ENCODE data around the gene VPS4B. TPM values are rescaled to one million over a fixed set of nuclear protein-coding genes. Genes with fewer than 3 reads are reported as not detected.

The VPS4B gene
- total RNA-seq, 1 experiment from 2014 or later: 35.0 TPM

DNA sequence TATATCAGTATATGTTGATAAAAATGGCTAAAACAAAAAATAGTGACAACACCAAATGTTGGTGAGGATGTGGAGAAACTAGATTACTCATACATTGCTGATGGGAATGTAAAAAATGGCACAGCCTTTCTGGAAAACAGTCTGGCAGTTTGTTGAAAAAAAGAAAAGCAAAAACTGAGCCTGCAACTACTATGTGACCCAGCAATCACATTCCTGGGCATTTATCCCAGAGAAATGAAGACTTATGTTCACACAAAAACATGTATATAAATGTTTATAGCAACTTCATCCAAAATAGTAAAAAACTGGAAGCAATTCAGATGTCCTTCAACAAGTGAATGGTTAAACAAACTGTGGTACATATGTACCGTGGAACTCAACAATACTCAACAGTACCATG is 47.7 kb downstream of the VPS4B start:
- Mint-ChIP-seq H3K27me3 (ENCODE audit: insufficient read depth, unreplicated experiment) (no peaks in the 10 kb centered on the region), H3K4me3 (ENCODE audit: unreplicated experiment) (no peak overlapping the region), H3K27ac (ENCODE audit: unreplicated experiment) (no peak overlapping the region), H3K36me3 (ENCODE audit: insufficient read depth, unreplicated experiment) (no peaks in the 10 kb centered on the region), H3K9me3 (ENCODE audit: unreplicated experiment) (no peaks in the 10 kb centered on the region), H3K4me1 (ENCODE audit: low read depth, unreplicated experiment) (peaks cover 9% of the 10 kb centered on the region)
- CTCF ChIA-PET: no interaction called here
- no TSS peak for BruUV-seq (replicated peaks)
- intact Hi-C loops (cut with micrococcal nuclease; ENCODE audit: unreplicated experiment): no loop called here
- Histone ChIP-seq H3K36me3 (ENCODE audit: control insufficient read depth, insufficient read depth, low read length) (no peaks in the 10 kb centered on the region), H3K27me3 (replicated peaks; ENCODE audit: control insufficient read depth, insufficient read depth, low read length) (no peaks in the 10 kb centered on the region), H3K9me3 (no peaks in the 10 kb centered on the region), H3K4me1 (no peaks in the 10 kb centered on the region), H3K4me3 (ENCODE audit: low read depth, low read length) (no peak overlapping the region)
- no peak for DNase-seq
- POLR2A ChIA-PET: no interaction called here
- TF ChIP-seq, protein P1, sequence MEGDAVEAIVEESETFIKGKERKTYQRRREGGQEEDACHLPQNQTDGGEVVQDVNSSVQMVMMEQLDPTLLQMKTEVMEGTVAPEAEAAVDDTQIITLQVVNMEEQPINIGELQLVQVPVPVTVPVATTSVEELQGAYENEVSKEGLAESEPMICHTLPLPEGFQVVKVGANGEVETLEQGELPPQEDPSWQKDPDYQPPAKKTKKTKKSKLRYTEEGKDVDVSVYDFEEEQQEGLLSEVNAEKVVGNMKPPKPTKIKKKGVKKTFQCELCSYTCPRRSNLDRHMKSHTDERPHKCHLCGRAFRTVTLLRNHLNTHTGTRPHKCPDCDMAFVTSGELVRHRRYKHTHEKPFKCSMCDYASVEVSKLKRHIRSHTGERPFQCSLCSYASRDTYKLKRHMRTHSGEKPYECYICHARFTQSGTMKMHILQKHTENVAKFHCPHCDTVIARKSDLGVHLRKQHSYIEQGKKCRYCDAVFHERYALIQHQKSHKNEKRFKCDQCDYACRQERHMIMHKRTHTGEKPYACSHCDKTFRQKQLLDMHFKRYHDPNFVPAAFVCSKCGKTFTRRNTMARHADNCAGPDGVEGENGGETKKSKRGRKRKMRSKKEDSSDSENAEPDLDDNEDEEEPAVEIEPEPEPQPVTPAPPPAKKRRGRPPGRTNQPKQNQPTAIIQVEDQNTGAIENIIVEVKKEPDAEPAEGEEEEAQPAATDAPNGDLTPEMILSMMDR (IDR thresholded peaks at IDR 0.05; ENCODE audit: insufficient read depth in 1 of 2, low read depth in 1 of 2, low read length in 1 of 2, severe bottlenecking in 1 of 2, unreplicated experiment in 1 of 2): no peak

- no peak for DNase-seq
- TF ChIP-seq, protein P1 (IDR thresholded peaks at IDR 0.05; ENCODE audit: insufficient read depth in 1 of 2, low read depth in 1 of 2, low read length in 1 of 2, severe bottlenecking in 1 of 2, unreplicated experiment in 1 of 2): no peak
- H3K4me1 Mint-ChIP-seq (ENCODE audit: low read depth, unreplicated experiment): no peaks in the 10 kb centered on the region
- Histone ChIP-seq H3K9me3 (no peaks in the 10 kb centered on the region), H3K4me3 (ENCODE audit: low read depth, low read length) (no peak overlapping the region), H3K36me3 (ENCODE audit: control insufficient read depth, insufficient read depth, low read length) (no peaks in the 10 kb centered on the region), H3K27me3 (replicated peaks; ENCODE audit: control insufficient read depth, insufficient read depth, low read length) (no peaks in the 10 kb centered on the region), H3K4me1 (no peaks in the 10 kb centered on the region)
- no TSS peak for BruUV-seq (replicated peaks)
- H3K36me3 Mint-ChIP-seq (ENCODE audit: insufficient read depth, unreplicated experiment): no peaks in the 10 kb centered on the region
- POLR2A ChIA-PET: no interaction called here
- H3K9me3 Mint-ChIP-seq (ENCODE audit: unreplicated experiment): no peaks in the 10 kb centered on the region
- H3K4me3 Mint-ChIP-seq (ENCODE audit: unreplicated experiment): no peak overlapping the region
- no peaks in the 10 kb centered on the region for H3K27me3 Mint-ChIP-seq (ENCODE audit: insufficient read depth, unreplicated experiment)
- H3K27ac Mint-ChIP-seq (ENCODE audit: unreplicated experiment): no peak overlapping the region
- intact Hi-C loops (cut with micrococcal nuclease; ENCODE audit: unreplicated experiment): no loop called here
- CTCF ChIA-PET: no interaction called here
Measured at GRCh38 chr18:63373161-63373560, 49.1 kb downstream of the VPS4B start.

DNA sequence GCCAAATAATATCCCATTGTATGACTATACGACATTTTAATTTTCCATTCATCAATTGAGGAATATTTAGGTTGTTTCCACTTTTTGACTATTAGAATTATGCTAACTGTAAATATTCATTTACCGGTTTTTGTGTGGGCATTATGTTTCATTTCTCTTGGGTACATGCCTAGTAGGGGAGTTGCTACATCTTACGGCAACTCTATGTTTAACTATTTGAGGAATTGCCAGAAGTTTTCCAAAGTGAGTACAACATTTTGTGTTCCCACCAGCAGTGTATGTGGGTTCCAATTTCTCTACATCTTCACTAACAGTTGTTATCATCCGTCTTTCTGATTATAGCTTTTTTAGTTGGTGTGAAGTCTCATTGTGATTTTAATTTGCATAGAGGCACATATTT is 53.7 kb downstream of the VPS4B start:
- Histone ChIP-seq H3K9me3 (no peaks in the 10 kb centered on the region), H3K27me3 (replicated peaks; ENCODE audit: control insufficient read depth, insufficient read depth, low read length) (no peaks in the 10 kb centered on the region), H3K36me3 (ENCODE audit: control insufficient read depth, insufficient read depth, low read length) (no peaks in the 10 kb centered on the region), H3K4me1 (no peaks in the 10 kb centered on the region), H3K4me3 (ENCODE audit: low read depth, low read length) (no peak overlapping the region)
- Mint-ChIP-seq H3K4me1 (ENCODE audit: low read depth, unreplicated experiment) (no peaks in the 10 kb centered on the region), H3K27me3 (ENCODE audit: insufficient read depth, unreplicated experiment) (no peaks in the 10 kb centered on the region), H3K27ac (ENCODE audit: unreplicated experiment) (no peak overlapping the region), H3K36me3 (ENCODE audit: insufficient read depth, unreplicated experiment) (no peaks in the 10 kb centered on the region), H3K4me3 (ENCODE audit: unreplicated experiment) (peak overlapping the region; percentile 94), H3K9me3 (ENCODE audit: unreplicated experiment) (no peaks in the 10 kb centered on the region)
- intact Hi-C loops (cut with micrococcal nuclease; ENCODE audit: unreplicated experiment): no loop called here
- DNase-seq: no peak
- POLR2A ChIA-PET: no interaction called here
- TF ChIP-seq, protein P1 (IDR thresholded peaks at IDR 0.05; ENCODE audit: insufficient read depth in 1 of 2, low read depth in 1 of 2, low read length in 1 of 2, severe bottlenecking in 1 of 2, unreplicated experiment in 1 of 2): no peak
- CTCF ChIA-PET: no interaction called here
- no TSS peak for BruUV-seq (replicated peaks)
